ENCODE results near the gene RBM38.
"Not testable (repeated sequence)": the region's sequence is repeated elsewhere in the genome, so short reads cannot be mapped to it uniquely, and the experiment has no call there.

Gene RBM38

GRCh38 chr20:57405236-57406016 is 14.2 kb downstream of the RBM38 start:
- no peak for DNase-seq

- no peak for DNase-seq
Observed at GRCh38 chr20:57407541-57407956, 16.4 kb downstream of the RBM38 start.

GRCh38 chr20:57408131-57408530 is 16.9 kb downstream of the RBM38 start:
- DNase-seq = no peak

GRCh38 chr20:57408536-57409233 is 17.5 kb downstream of the RBM38 start:
- DNase-seq = no peak

- no peak for DNase-seq
Observed at GRCh38 chr20:57409316-57409671, 18.1 kb downstream of the RBM38 start.

GRCh38 chr20:57409672-57410397 is 18.6 kb downstream of the RBM38 start:
- no peak for DNase-seq

- DNase-seq = no peak
Observed at GRCh38 chr20:57410398-57410920, 19.3 kb downstream of the RBM38 start.

GRCh38 chr20:57410924-57411323 is 19.7 kb downstream of the RBM38 start:
- no peak for DNase-seq

GRCh38 chr20:57411406-57412283 is 20.4 kb downstream of the RBM38 start:
- DNase-seq = no peak

GRCh38 chr20:57412347-57413029 is 21.3 kb downstream of the RBM38 start:
- DNase-seq = no peak

- no peak for DNase-seq
Observed at GRCh38 chr20:57413986-57414385, 22.8 kb downstream of the RBM38 start.

GRCh38 chr20:57414867-57415592 is 23.8 kb downstream of the RBM38 start:
- DNase-seq = no peak

- no peak for DNase-seq
Observed at GRCh38 chr20:57415771-57416170, 24.6 kb downstream of the RBM38 start.

- DNase-seq = no peak
Observed at GRCh38 chr20:57416296-57417022, 25.3 kb downstream of the RBM38 start.

- DNase-seq = no peak
Observed at GRCh38 chr20:57417051-57417689, 26.0 kb downstream of the RBM38 start.

- no peak for DNase-seq
Observed at GRCh38 chr20:57417830-57418780, 26.9 kb downstream of the RBM38 start.

GRCh38 chr20:57419479-57419878 is 28.3 kb downstream of the RBM38 start:
- not testable (repeated sequence) for DNase-seq

GRCh38 chr20:57420571-57421252 is 29.5 kb downstream of the RBM38 start:
- no peak for DNase-seq

All from HCEC 1CT (cell line).